Superior temporal gyrus (tissue), 1 donor: ENCODE data around the gene ZFP2.
"Not testable (repeated sequence)": the region's sequence is repeated elsewhere in the genome, so short reads cannot be mapped to it uniquely, and the experiment has no call there.

Experiments used
- DNase-seq: peaks from one replicate; pipeline ENCODE4 v3.0.0-alpha.2; 2016; ENCODE audit errors: extremely low spot score

Gene ZFP2

GRCh38 chr5:178895615-178896571 is at the start of gene ZFP2:
Gene ZFP2, plus strand, starts transcription at chr5:178895913. Its CDS starts 35,401 bp downstream, at chr5:178931314.
- peak; percentile 81 for DNase-seq

- DNase-seq = no peak
These were observed 46.4 kb upstream of the ZFP2 start for GRCh38 chr5:178849316-178849715.

GRCh38 chr5:178851951-178852350 is 43.8 kb upstream of the ZFP2 start:
- DNase-seq = no peak

- no peak for DNase-seq
These were observed 41.4 kb upstream of the ZFP2 start for GRCh38 chr5:178854284-178854683.

GRCh38 chr5:178859625-178860521 is 35.8 kb upstream of the ZFP2 start, which contains the start of gene ZNF354B:
Gene ZNF354B, plus strand, starts transcription at chr5:178859953. Its CDS starts 1,095 bp downstream, at chr5:178861048.
- DNase-seq = peak; percentile 97

DNA sequence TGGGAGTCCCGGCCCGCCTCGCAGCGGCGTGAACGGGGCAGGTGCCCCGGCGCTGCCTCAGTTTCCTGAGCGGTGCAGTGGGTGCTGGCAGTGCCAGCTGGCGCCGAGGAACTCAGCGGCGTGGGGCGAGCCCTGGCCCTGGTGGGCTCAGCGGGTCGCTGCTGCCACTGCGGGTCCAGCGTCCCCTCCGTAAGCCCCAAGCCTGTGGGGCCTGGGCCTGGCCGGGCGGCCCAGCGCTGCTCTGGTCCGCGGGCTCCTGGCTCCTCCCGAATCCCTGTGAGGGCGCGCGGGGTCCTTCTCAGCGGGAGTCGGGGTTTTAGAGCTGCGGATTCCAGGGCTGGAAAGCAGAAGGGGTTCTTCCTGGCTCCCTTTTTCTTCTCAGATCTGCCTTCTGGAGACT is 35.1 kb upstream of the ZFP2 start:
- not testable (repeated sequence) for DNase-seq

- no peak for DNase-seq
These were observed 34.1 kb upstream of the ZFP2 start for GRCh38 chr5:178861627-178862026.

DNA sequence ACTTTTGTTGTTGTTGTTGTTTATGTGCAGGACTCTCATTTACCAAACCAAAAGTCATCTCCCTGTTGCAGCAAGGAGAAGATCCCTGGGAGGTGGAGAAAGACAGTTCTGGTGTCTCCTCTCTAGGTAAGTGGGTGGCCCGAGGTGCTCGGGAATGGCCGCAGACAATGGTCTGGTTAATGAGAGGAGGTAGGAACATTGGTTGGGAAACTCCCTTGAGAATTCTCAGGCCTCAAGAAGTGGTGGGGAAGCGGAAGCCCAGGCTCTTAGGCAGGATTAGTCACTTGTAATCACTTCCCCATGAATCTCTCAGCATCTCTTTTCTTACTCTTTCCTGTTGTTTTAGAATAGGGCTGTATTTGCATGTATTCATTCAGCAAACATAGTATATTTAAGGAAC is 28.8 kb upstream of the ZFP2 start:
- no peak for DNase-seq

DNA sequence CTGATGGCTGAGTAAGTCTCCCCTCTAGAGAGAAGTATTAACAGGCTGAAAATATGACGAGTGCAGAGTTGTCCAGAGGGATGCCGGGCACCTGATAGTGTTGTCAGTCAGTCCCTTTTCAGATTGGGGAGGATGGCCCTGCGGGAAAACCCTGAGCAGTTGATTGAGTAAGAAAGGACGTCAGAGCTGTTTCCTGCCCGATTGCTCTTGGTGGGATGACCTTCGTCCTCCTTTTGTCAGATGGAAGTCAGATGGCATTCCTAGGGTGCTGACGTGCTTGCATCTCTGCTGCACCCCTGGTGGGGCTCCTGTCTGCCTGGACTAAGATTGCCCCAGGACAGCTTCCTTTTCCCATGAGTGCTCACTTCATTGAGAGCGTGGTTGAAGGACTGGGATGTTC is 26.1 kb upstream of the ZFP2 start:
- no peak for DNase-seq

DNA sequence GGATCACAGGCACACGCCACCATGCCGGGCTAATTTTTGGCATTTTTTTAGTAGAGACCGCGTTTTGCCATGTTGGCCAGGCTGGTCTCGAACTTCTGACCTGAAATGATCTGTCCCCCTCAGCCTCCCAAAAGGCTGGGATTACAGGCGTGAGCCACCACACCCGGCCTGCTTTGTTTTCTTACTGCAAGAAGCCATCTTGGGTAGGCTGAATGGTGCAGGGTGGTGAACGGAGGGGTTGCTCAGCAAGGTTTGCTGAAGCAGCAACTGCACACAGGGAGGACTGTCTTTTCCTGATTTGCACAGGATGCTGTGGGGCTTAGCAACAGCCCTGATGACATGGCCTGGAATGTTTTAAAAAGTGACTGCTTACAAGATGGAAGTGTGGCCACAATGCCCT is 25.3 kb upstream of the ZFP2 start:
- DNase-seq = no peak

DNA sequence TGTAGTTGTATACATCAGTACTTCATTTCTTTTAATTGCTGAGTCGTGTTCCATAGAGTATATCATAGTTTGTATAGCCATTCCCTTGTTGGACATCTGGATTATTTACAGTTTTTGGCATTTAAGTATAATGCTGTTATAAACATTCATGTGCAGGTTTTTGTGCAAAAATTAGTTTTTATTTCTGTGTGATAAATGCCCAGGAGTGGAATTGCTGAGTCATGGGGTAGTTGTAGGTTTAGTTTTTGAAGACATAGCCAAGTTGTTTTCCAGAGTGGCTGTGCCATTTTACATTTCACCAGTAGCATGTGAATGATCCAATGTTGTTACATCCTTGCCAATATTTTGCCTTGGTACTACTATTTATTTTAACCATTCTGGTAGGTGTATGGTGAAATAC is 23.4 kb upstream of the ZFP2 start:
- no peak for DNase-seq

DNA sequence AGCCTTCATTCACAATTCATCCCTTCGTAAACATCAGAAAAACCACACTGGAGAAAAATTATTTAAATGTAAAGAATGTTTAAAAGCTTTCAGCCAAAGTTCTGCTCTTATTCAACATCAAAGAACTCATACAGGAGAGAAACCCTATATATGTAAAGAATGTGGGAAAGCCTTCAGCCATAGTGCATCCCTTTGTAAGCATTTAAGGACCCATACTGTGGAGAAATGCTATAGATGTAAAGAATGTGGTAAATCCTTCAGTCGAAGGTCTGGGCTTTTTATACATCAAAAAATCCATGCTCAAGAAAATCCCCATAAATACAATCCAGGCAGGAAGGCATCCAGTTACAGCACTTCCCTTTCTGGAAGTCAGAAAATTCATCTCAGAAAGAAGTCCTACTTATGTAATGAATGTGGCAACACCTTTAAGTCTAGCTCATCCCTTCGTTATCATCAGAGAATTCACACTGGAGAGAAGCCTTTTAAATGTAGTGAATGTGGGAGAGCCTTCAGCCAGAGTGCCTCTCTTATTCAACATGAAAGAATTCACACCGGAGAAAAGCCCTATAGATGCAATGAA is 12.5 kb upstream of the ZFP2 start:
- DNase-seq = not testable (repeated sequence)

GRCh38 chr5:178883815-178884430 is 11.8 kb upstream of the ZFP2 start:
- DNase-seq = no peak

DNA sequence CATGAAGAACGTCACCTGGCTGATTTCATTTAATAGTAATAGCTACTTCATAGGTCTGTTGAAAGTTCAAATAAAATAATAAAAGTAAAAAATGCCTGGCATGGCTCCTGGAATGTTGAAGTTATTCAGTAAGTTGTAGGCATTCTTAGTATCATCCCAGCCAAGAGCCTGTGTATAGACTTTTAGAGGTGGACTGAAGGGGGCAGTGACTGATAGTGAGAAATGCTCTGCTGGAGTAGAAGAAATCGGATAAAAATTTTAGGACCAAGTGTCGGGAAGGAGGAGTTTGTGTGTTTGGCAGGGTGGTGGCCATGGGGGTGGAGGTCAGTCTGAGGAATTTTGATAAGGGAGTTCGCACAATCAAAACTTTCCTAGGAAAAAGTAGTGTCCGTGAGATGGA is 3.6 kb downstream of the ZFP2 start:
- no peak for DNase-seq

- DNase-seq = no peak
These were observed 7.1 kb downstream of the ZFP2 start for GRCh38 chr5:178902849-178903248.

DNA sequence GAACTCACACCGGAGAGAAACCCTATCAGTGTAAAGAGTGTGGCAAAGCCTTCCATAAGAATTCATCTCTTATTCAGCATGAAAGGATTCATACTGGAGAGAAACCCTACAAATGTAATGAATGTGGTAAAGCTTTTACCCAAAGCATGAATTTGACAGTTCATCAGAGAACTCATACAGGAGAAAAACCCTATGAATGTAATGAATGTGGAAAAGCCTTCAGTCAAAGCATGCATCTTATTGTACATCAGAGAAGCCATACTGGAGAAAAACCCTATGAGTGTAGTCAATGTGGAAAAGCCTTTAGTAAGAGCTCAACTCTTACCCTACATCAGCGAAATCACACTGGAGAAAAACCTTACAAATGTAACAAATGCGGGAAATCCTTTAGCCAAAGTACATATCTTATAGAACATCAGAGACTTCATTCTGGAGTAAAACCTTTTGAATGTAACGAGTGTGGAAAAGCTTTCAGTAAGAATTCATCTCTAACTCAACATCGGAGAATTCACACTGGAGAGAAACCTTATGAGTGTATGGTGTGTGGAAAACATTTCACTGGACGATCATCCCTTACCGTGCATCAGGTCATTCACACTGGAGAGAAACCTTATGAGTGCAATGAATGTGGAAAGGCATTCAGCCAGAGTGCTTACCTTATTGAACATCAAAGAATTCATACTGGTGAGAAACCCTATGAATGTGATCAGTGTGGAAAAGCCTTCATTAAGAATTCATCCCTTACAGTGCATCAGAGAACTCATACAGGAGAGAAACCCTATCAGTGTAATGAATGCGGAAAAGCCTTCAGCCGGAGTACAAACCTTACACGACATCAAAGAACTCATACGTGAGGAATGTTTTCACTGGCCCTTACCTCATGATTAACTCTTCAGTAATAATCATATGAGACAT is 36.4 kb downstream of the ZFP2 start:
- no peak for DNase-seq

- peak; percentile 98 for DNase-seq
These were observed 45.1 kb downstream of the ZFP2 start, which contains the start of gene ZNF454 for GRCh38 chr5:178940569-178941360. Gene ZNF454, plus strand, starts transcription at chr5:178941198. Its CDS starts 1,594 bp downstream, at chr5:178942792.

GRCh38 chr5:178941361-178941760 is 45.6 kb downstream of the ZFP2 start:
- DNase-seq = no peak

GRCh38 chr5:178965465-178966055 is 69.8 kb downstream of the ZFP2 start:
- DNase-seq = no peak
